Measurements from ENCODE around the gene ERCC6L2. TPM values are rescaled to one million over a fixed set of nuclear protein-coding genes. Genes with fewer than 3 reads are reported as not detected.

ERCC6L2 gene
- total and polyA plus RNA-seq, 2 of the 8 experiments (the other 6 are each of a cell fraction or from before 2014, with no cell fraction given) = 9.8 to 50.0 TPM

GRCh38 chr9:95826183-95826838, 49.2 kb upstream of the ERCC6L2 start:
- H2BK20ac ChIP-seq (ENCODE audit: low read length) = no peak overlapping the region
- ChIA-PET CTCF (ENCODE audit: partially characterized antibody) (no interaction called here), POLR2A (ENCODE audit: partially characterized antibody) (no interaction called here)
- H4K8ac ChIP-seq (ENCODE audit: extremely low read depth, insufficient read depth, low read length) = no peak overlapping the region
- H3K79me2 ChIP-seq (ENCODE audit: control insufficient read depth in 1 of 2, insufficient read depth in 2 of 2, low read length in 2 of 2) = no peaks in the 10 kb centered on the region
- no peak overlapping the region for H2AFZ ChIP-seq (ENCODE audit: low read length)
- H3K9me3 ChIP-seq (ENCODE audit: insufficient read depth in 2 of 2, low read depth in 1 of 2, low read length in 1 of 2) = no peaks in the 10 kb centered on the region
- FAIRE-seq (no peak), DNase-seq (ENCODE audit: low read depth in 1 of 2, low spot score in 2 of 2) (no peak)
- no peaks in the 10 kb centered on the region for H3K36me3 ChIP-seq (ENCODE audit: control insufficient read depth in 2 of 4, insufficient read depth in 4 of 4, low read length in 3 of 4)
- no peaks in the 10 kb centered on the region for H3K23me2 ChIP-seq (ENCODE audit: low read depth, low read length)
- no peak overlapping the region for H3K4me2 ChIP-seq (ENCODE audit: insufficient read depth in 1 of 2, low read depth in 2 of 2, low read length in 2 of 2)
- no peak overlapping the region for H2BK15ac ChIP-seq (ENCODE audit: low read length)
- no peak overlapping the region for H3K14ac ChIP-seq (ENCODE audit: insufficient read length)
- H3K27me3 ChIP-seq (replicated peaks in 1 of 4; ENCODE audit: control insufficient read depth in 3 of 4, extremely low read depth in 1 of 4, insufficient read depth in 3 of 4, low read length in 3 of 4) = no peaks in the 10 kb centered on the region
- H3K18ac ChIP-seq (ENCODE audit: extremely low read depth, low read length) = no peak overlapping the region
- no peaks in the 10 kb centered on the region for H4K20me1 ChIP-seq (replicated peaks in 1 of 2; ENCODE audit: control insufficient read depth in 1 of 2, insufficient read depth in 2 of 2, low read length in 2 of 2)
- no peak overlapping the region for H3K4me3 ChIP-seq (ENCODE audit: extremely low read depth in 1 of 4, insufficient read depth in 2 of 4, low read depth in 3 of 4, low read length in 4 of 4)
- no peak overlapping the region for H3K9ac ChIP-seq (replicated peaks in 1 of 4; ENCODE audit: extremely low read depth in 1 of 4, low read depth in 3 of 4, low read length in 3 of 4)
- 0 out of 2 replicates have a peak, but pooled peaks cover 3% of the 10 kb centered on the region for H3K79me1 ChIP-seq (ENCODE audit: low read depth, low read length)
- no peak overlapping the region for H3K4ac ChIP-seq (replicated peaks; ENCODE audit: insufficient read length, low read depth, low read length)
- no peak overlapping the region for H2BK120ac ChIP-seq (replicated peaks; ENCODE audit: low read depth, low read length)
- H3K4me1 ChIP-seq (replicated peaks in 1 of 4; ENCODE audit: control insufficient read depth in 3 of 4, insufficient read depth in 4 of 4, low read length in 3 of 4) = no peaks in the 10 kb centered on the region
- H2BK5ac ChIP-seq (ENCODE audit: low read depth, low read length) = no peak overlapping the region
- no peak overlapping the region for H2BK12ac ChIP-seq (ENCODE audit: low read depth, low read length)
- H2AK5ac ChIP-seq (ENCODE audit: low read depth, low read length) = no peak overlapping the region; the same call in 1 of the 2 replicates
- no peak overlapping the region for H3K23ac ChIP-seq (ENCODE audit: insufficient read length)
- whole genome bisulfite sequencing, 2 experiments (ENCODE audit: extremely low coverage in 1 of 2, insufficient coverage in 1 of 2, insufficient read length in 1 of 2, insufficient replicate concordance in 2 of 2, low coverage in 1 of 2, low lambda C conversion rate in 2 of 2, missing lambda C conversion rate in 1 of 2) = 93% methylated on average over 8 of the region's 8 CpGs; no CpG with 5 or more reads in 1 of the 2 experiments
- H3K27ac ChIP-seq (ENCODE audit: low read depth, low read length) = no peak overlapping the region
- H3K56ac ChIP-seq (replicated peaks; ENCODE audit: insufficient read length, low read depth, low read length) = no peak overlapping the region
- TF ChIP-seq E2F6 (IDR thresholded peaks at IDR 0.05) (no peak), MAFK (IDR thresholded peaks at IDR 0.05; ENCODE audit: low read depth, low read length) (no peak), BCL11A (IDR thresholded peaks at IDR 0.05; ENCODE audit: low read depth in 2 of 2, low read length in 2 of 2) (no peak), RXRA (IDR thresholded peaks at IDR 0.05; ENCODE audit: insufficient read depth, low read depth, low read length) (no peak)
- H4K5ac ChIP-seq (ENCODE audit: insufficient read length, low read depth, low read length) = no peak overlapping the region
- no peak overlapping the region for H4K91ac ChIP-seq (replicated peaks; ENCODE audit: insufficient read length, low read length)
